Measurements from ENCODE around the gene MPP7. TPM values are rescaled to one million over a fixed set of nuclear protein-coding genes. Genes with fewer than 3 reads are reported as not detected.

Gene MPP7
- total RNA-seq, 1 donor from 2014 or later: 2.4 TPM

- no peak overlapping the region for H3K4me3 ChIP-seq (ENCODE audit: low read depth, low read length)
- H3K27me3 ChIP-seq (ENCODE audit: control insufficient read depth, insufficient read depth, low read length): no peaks in the 10 kb centered on the region
- no peak for TF ChIP-seq CTCF (IDR thresholded peaks at IDR 0.05; ENCODE audit: insufficient read depth, low read length, poor library complexity, severe bottlenecking)
- DNase-seq (ENCODE audit: low read depth): no peak
- no peaks in the 10 kb centered on the region for H3K36me3 ChIP-seq (ENCODE audit: control insufficient read depth, insufficient read depth, low read length)
Observed at GRCh38 chr10:28283251-28283650, 19.6 kb downstream of the MPP7 start.

GRCh38 chr10:28282336-28282735 is 20.5 kb downstream of the MPP7 start:
- Histone ChIP-seq H3K36me3 (ENCODE audit: control insufficient read depth, insufficient read depth, low read length) (no peaks in the 10 kb centered on the region), H3K27me3 (ENCODE audit: control insufficient read depth, insufficient read depth, low read length) (no peaks in the 10 kb centered on the region), H3K4me3 (ENCODE audit: low read depth, low read length) (no peak overlapping the region)
- DNase-seq (ENCODE audit: low read depth): no peak
- TF ChIP-seq CTCF (IDR thresholded peaks at IDR 0.05; ENCODE audit: insufficient read depth, low read length, poor library complexity, severe bottlenecking): no peak

DNA sequence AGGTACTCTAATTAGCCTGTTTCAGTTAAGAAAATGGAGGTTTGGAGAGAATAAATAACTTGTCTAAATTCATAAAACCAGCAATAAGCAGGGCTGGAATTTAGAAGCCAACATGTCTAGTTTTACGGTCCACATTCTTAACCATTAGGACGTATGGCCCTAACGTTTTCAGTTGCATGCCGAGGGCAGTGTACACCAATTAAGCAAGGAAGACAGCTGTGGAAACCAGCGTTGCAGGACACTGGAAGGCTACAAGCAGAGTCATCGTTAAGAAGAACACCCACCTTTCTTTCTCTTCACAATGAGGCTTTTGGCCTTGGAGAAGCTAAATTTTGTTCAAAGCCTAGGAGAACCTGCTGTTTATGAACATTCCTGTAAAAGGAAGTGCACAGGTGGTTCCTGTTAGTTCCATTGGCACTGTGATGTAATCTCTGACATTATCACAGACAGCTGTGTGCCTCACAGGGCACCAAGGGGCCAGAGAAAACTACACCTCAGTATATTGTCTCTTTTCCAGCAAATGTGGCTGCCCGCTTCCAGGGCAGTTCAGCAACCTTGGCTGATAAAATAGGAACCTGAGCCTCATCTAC is 21.0 kb downstream of the MPP7 start:
- H3K4me3 ChIP-seq (ENCODE audit: low read depth, low read length): no peak overlapping the region
- no peak for TF ChIP-seq CTCF (IDR thresholded peaks at IDR 0.05; ENCODE audit: insufficient read depth, low read length, poor library complexity, severe bottlenecking)
- no peaks in the 10 kb centered on the region for H3K36me3 ChIP-seq (ENCODE audit: control insufficient read depth, insufficient read depth, low read length)
- H3K27me3 ChIP-seq (ENCODE audit: control insufficient read depth, insufficient read depth, low read length): no peaks in the 10 kb centered on the region
- DNase-seq (ENCODE audit: low read depth): no peak

- no peak for TF ChIP-seq CTCF (IDR thresholded peaks at IDR 0.05; ENCODE audit: insufficient read depth, low read length, poor library complexity, severe bottlenecking)
- H3K27me3 ChIP-seq (ENCODE audit: control insufficient read depth, insufficient read depth, low read length): no peaks in the 10 kb centered on the region
Observed at GRCh38 chr10:28280652-28281051, 22.2 kb downstream of the MPP7 start.

DNA sequence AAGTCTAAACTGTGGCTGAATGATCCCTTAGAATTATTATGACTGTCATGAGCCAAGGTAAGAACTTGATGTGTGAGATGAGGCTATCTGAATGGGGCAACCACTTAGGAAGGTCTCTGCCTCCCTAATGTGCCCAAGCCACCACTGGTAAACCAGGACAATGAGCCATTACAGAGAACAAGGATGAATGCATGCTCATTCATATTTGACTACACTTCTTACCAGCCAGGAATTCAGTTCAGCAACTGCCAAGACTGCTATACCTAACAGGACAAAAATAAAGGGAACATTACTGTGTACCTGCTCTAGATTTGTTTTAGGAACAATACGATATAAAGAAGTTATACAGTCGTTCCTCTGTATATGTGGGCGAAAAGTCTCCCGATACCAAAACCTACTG is 23.0 kb downstream of the MPP7 start:
- H3K4me3 ChIP-seq (ENCODE audit: low read depth, low read length): no peak overlapping the region
- DNase-seq (ENCODE audit: low read depth): no peak
- H3K27me3 ChIP-seq (ENCODE audit: control insufficient read depth, insufficient read depth, low read length): no peaks in the 10 kb centered on the region
- H3K36me3 ChIP-seq (ENCODE audit: control insufficient read depth, insufficient read depth, low read length): no peaks in the 10 kb centered on the region
- TF ChIP-seq CTCF (IDR thresholded peaks at IDR 0.05; ENCODE audit: insufficient read depth, low read length, poor library complexity, severe bottlenecking): no peak

More at GRCh38 chr10:28280652-28281051, 22.2 kb downstream of the MPP7 start:
- no peak overlapping the region for H3K4me3 ChIP-seq (ENCODE audit: low read depth, low read length)
- H3K36me3 ChIP-seq (ENCODE audit: control insufficient read depth, insufficient read depth, low read length): no peaks in the 10 kb centered on the region
- DNase-seq (ENCODE audit: low read depth): no peak

- Histone ChIP-seq H3K27me3 (ENCODE audit: control insufficient read depth, insufficient read depth, low read length) (no peaks in the 10 kb centered on the region), H3K36me3 (ENCODE audit: control insufficient read depth, insufficient read depth, low read length) (no peaks in the 10 kb centered on the region), H3K4me3 (ENCODE audit: low read depth, low read length) (no peak overlapping the region)
- TF ChIP-seq CTCF (IDR thresholded peaks at IDR 0.05; ENCODE audit: insufficient read depth, low read length, poor library complexity, severe bottlenecking): no peak
- no peak for DNase-seq (ENCODE audit: low read depth)
Observed at GRCh38 chr10:28278842-28279241, 24.0 kb downstream of the MPP7 start.

Data from kidney epithelial cell (primary cell).